Activated naive CD8-positive, alpha-beta T cell treated with anti-CD3 and anti-CD28 coated beads, Interleukin-2, amount 10 ng/mL, durations not matched to agents 7 days and 5 days (primary cell): ENCODE data around the gene ADAMTS10. TPM values are rescaled to one million over a fixed set of nuclear protein-coding genes. Genes with fewer than 3 reads are reported as not detected.

Experiments
- ATAC-seq: fragments of 150-1000 bp; cut with Tn5 transposase; one replicate; pipeline ENCODE4 v1.10.0; 2021; ENCODE audit warnings: low read depth, moderate library complexity
- POLR2A ChIA-PET: fragments of 350-600 bp; sonication (Branson Sonifier 250); formaldehyde crosslinking; loops from one replicate; lab custom pipeline; 2021; ENCODE audit warnings: antibody characterized with exemption; lab: Charles Lee
- DNase-seq: peaks from one replicate; pipeline ENCODE4 v3.0.0; 2021
- H3K27ac Mint-ChIP-seq: one replicate; pipeline ENCODE4 v1.8.0; 2022; ENCODE audit warnings: mild to moderate bottlenecking, mixed read lengths
- H3K27me3 Mint-ChIP-seq: one replicate; pipeline ENCODE4 v1.8.0; 2022; ENCODE audit warnings: mild to moderate bottlenecking, moderate library complexity, mixed read lengths
- H3K36me3 Mint-ChIP-seq: one replicate; pipeline ENCODE4 v1.8.0; 2021; ENCODE audit warnings: mild to moderate bottlenecking, mixed read lengths
- H3K4me1 Mint-ChIP-seq: one replicate; pipeline ENCODE4 v1.8.0; 2021; ENCODE audit warnings: mixed read lengths
- H3K4me3 Mint-ChIP-seq: one replicate; pipeline ENCODE4 v1.8.0; 2022; ENCODE audit warnings: mild to moderate bottlenecking, moderate library complexity, mixed read lengths
- H3K9me3 Mint-ChIP-seq: one replicate; pipeline ENCODE4 v1.8.0; 2021; ENCODE audit warnings: mixed read lengths
- total RNA-seq, 2 experiments: library from RNA; stranded (reverse); gene quantifications; one replicate each; pipeline ENCODE4 v1.2.3, GENCODE V29; 2021

Gene ADAMTS10
- total RNA-seq, 2 experiments from 2014 or later: 40.3 to 41.3 TPM

GRCh38 chr19:8600064-8600463, 10.5 kb downstream of the ADAMTS10 start:
- H3K4me1 Mint-ChIP-seq: no peaks in the 10 kb centered on the region
- ATAC-seq (no peak), DNase-seq (no peak)
- H3K4me3 Mint-ChIP-seq: no peak overlapping the region
- no peak overlapping the region for H3K27ac Mint-ChIP-seq
- peaks cover 1% of the 10 kb centered on the region for H3K36me3 Mint-ChIP-seq
- H3K27me3 Mint-ChIP-seq: no peaks in the 10 kb centered on the region
- POLR2A ChIA-PET: no interaction called here
- H3K9me3 Mint-ChIP-seq: peaks cover 1% of the 10 kb centered on the region

GRCh38 chr19:8596168-8596567, 14.3 kb downstream of the ADAMTS10 start:
- H3K4me1 Mint-ChIP-seq: peaks cover 13% of the 10 kb centered on the region
- POLR2A ChIA-PET: no interaction called here
- H3K4me3 Mint-ChIP-seq: no peak overlapping the region

GRCh38 chr19:8595651-8596050, 14.9 kb downstream of the ADAMTS10 start:
- peaks cover 8% of the 10 kb centered on the region for H3K9me3 Mint-ChIP-seq
- H3K4me3 Mint-ChIP-seq: no peak overlapping the region
- H3K27ac Mint-ChIP-seq: no peak overlapping the region
- H3K4me1 Mint-ChIP-seq: peaks cover 13% of the 10 kb centered on the region
- ATAC-seq (no peak), DNase-seq (no peak)
- peaks cover 12% of the 10 kb centered on the region for H3K36me3 Mint-ChIP-seq
- POLR2A ChIA-PET: no interaction called here
- peaks cover 9% of the 10 kb centered on the region for H3K27me3 Mint-ChIP-seq

More at GRCh38 chr19:8596168-8596567, 14.3 kb downstream of the ADAMTS10 start:
- peaks cover 12% of the 10 kb centered on the region for H3K36me3 Mint-ChIP-seq
- DNase-seq (no peak), ATAC-seq (no peak)
- H3K9me3 Mint-ChIP-seq: peaks cover 8% of the 10 kb centered on the region
- H3K27me3 Mint-ChIP-seq: peaks cover 8% of the 10 kb centered on the region
- H3K27ac Mint-ChIP-seq: no peak overlapping the region

- Mint-ChIP-seq H3K9me3 (peaks cover 8% of the 10 kb centered on the region), H3K36me3 (peaks cover 12% of the 10 kb centered on the region), H3K4me1 (peaks cover 13% of the 10 kb centered on the region), H3K27me3 (peaks cover 9% of the 10 kb centered on the region), H3K27ac (no peak overlapping the region), H3K4me3 (no peak overlapping the region)
- no peak for DNase-seq
- POLR2A ChIA-PET: no interaction called here
- no peak for ATAC-seq
These were observed 16.6 kb downstream of the ADAMTS10 start for GRCh38 chr19:8593931-8594330.

GRCh38 chr19:8592231-8593009, 18.1 kb downstream of the ADAMTS10 start:
- Mint-ChIP-seq H3K27me3 (peaks cover 9% of the 10 kb centered on the region), H3K36me3 (peaks cover 11% of the 10 kb centered on the region), H3K4me1 (peaks cover 13% of the 10 kb centered on the region), H3K4me3 (peak overlapping the region; percentile 77), H3K27ac (peak overlapping the region; percentile 10), H3K9me3 (peaks cover 8% of the 10 kb centered on the region)
- peak; percentile 85 for DNase-seq
- POLR2A ChIA-PET: interaction anchor here (0.6 kb wide), 1 partner anchor 11 kb away, joined by 3 read pairs; no protein-coding TSS in a partner anchor
- ATAC-seq: peak; percentile 80

GRCh38 chr19:8589177-8589714, 21.3 kb downstream of the ADAMTS10 start:
- Mint-ChIP-seq H3K27me3 (peaks cover 9% of the 10 kb centered on the region), H3K36me3 (peaks cover 7% of the 10 kb centered on the region), H3K4me3 (no peak overlapping the region), H3K4me1 (peaks cover 9% of the 10 kb centered on the region), H3K27ac (no peak overlapping the region), H3K9me3 (peaks cover 8% of the 10 kb centered on the region)
- ATAC-seq (no peak), DNase-seq (no peak)
- POLR2A ChIA-PET: no interaction called here

GRCh38 chr19:8585894-8586750, 24.4 kb downstream of the ADAMTS10 start:
- no peaks in the 10 kb centered on the region for H3K9me3 Mint-ChIP-seq
- peak; percentile 49 for ATAC-seq
- no peaks in the 10 kb centered on the region for H3K36me3 Mint-ChIP-seq
- H3K4me3 Mint-ChIP-seq: no peak overlapping the region
- DNase-seq: peak; percentile 67
- peaks cover under 1% of the 10 kb centered on the region for H3K4me1 Mint-ChIP-seq
- no peak overlapping the region for H3K27ac Mint-ChIP-seq
- POLR2A ChIA-PET: interaction anchor here (0.7 to 1.1 kb wide), 2 partner anchors 9 to 48 kb away, joined by 3 read pairs; partner anchors contain the start of gene MYO1F
- peaks cover under 1% of the 10 kb centered on the region for H3K27me3 Mint-ChIP-seq

- no peaks in the 10 kb centered on the region for H3K9me3 Mint-ChIP-seq
- POLR2A ChIA-PET: no interaction called here
- H3K4me3 Mint-ChIP-seq: no peak overlapping the region
- H3K27me3 Mint-ChIP-seq: no peaks in the 10 kb centered on the region
- no peaks in the 10 kb centered on the region for H3K36me3 Mint-ChIP-seq
- ATAC-seq (no peak), DNase-seq (no peak)
- H3K27ac Mint-ChIP-seq: no peak overlapping the region
- H3K4me1 Mint-ChIP-seq: peaks cover 1% of the 10 kb centered on the region
These were observed 25.3 kb downstream of the ADAMTS10 start for GRCh38 chr19:8584965-8585893.

- Mint-ChIP-seq H3K36me3 (peaks cover 6% of the 10 kb centered on the region), H3K4me3 (no peak overlapping the region), H3K27ac (no peak overlapping the region), H3K4me1 (peaks cover 13% of the 10 kb centered on the region), H3K9me3 (no peaks in the 10 kb centered on the region), H3K27me3 (peaks cover 2% of the 10 kb centered on the region)
- ATAC-seq (peak; percentile 48), DNase-seq (peak; percentile 92)
- POLR2A ChIA-PET: interaction anchor here (0.6 to 8.4 kb wide), 14 partner anchors 10 to 351 kb away, joined by 3 to 107 read pairs (median 4); partner anchors contain the start of gene ZNF414
These were observed 29.7 kb downstream of the ADAMTS10 start for GRCh38 chr19:8580710-8581281.

GRCh38 chr19:8578642-8579265, 31.8 kb downstream of the ADAMTS10 start:
- peak overlapping the region; percentile 56 for H3K4me3 Mint-ChIP-seq
- H3K4me1 Mint-ChIP-seq: peaks cover 30% of the 10 kb centered on the region
- H3K27me3 Mint-ChIP-seq: peaks cover 2% of the 10 kb centered on the region
- DNase-seq (peak; percentile 83), ATAC-seq (peak; percentile 24)
- H3K36me3 Mint-ChIP-seq: peaks cover 25% of the 10 kb centered on the region
- H3K27ac Mint-ChIP-seq: peak overlapping the region; percentile 43
- H3K9me3 Mint-ChIP-seq: no peaks in the 10 kb centered on the region
- POLR2A ChIA-PET: interaction anchor here (0.6 to 8.4 kb wide), 5 partner anchors 10 to 226 kb away, joined by 3 to 107 read pairs (median 6); partner anchors contain the start of gene ZNF414

- H3K27ac Mint-ChIP-seq: peak overlapping the region; percentile 94
These were observed 32.8 kb downstream of the ADAMTS10 start for GRCh38 chr19:8577741-8578140.

More at GRCh38 chr19:8577741-8578140, 32.8 kb downstream of the ADAMTS10 start:
- DNase-seq (no peak), ATAC-seq (no peak)
- H3K4me1 Mint-ChIP-seq: peaks cover 38% of the 10 kb centered on the region
- H3K9me3 Mint-ChIP-seq: no peaks in the 10 kb centered on the region
- peaks cover 2% of the 10 kb centered on the region for H3K27me3 Mint-ChIP-seq
- H3K4me3 Mint-ChIP-seq: peak overlapping the region; percentile 99
- POLR2A ChIA-PET: interaction anchor here (1.0 to 8.4 kb wide), 7 partner anchors 9 to 188 kb away, joined by 3 to 107 read pairs (median 6); partner anchors contain the start of genes PRAM1, RAB11B and ZNF414
- peaks cover 34% of the 10 kb centered on the region for H3K36me3 Mint-ChIP-seq
